NCI-H1436 (cell line): ENCODE measurements around the gene HAVCR1.

Source experiments
- DNase-seq: peaks from one replicate; lab custom pipeline; 2025; lab: John Stamatoyannopoulos, UW

Gene HAVCR1

GRCh38 chr5:156991714-156992113 lies 67.2 kb downstream of the HAVCR1 start:
- no peak for DNase-seq

DNA sequence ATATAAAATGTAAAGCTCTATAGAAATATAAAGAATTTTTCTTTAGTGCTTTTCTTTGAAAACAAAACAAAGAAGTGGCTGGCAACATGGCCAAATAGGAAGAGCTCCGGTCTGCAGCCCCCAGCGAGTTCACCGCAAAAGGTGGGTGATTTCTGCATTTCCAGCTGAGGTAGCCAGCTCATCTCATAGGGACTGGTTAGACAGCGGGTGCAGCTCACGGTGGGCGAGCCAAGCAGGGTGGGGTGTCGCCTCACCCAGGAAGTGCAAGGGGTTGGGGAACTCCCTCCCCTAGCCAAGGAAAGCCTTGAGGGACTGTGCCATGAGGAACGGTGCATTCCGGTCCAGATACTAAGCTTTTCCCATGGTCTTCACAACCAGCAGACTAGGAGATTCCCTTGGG lies 74.9 kb downstream of the HAVCR1 start:
- DNase-seq, result no peak

GRCh38 chr5:156981481-156981880 lies 77.4 kb downstream of the HAVCR1 start:
- DNase-seq, result no peak
